GM18861 (cell line): ENCODE data around the gene PBX4.
"Not testable (repeated sequence)": the region's sequence is repeated elsewhere in the genome, so short reads cannot be mapped to it uniquely, and the experiment has no call there.

Experiments used
- ATAC-seq: cut with Tn5 transposase; IDR thresholded peaks from one replicate; pipeline ENCODE4 v1.9.1; 2021; ENCODE audit not compliant: unreplicated experiment

PBX4 gene, protein sequence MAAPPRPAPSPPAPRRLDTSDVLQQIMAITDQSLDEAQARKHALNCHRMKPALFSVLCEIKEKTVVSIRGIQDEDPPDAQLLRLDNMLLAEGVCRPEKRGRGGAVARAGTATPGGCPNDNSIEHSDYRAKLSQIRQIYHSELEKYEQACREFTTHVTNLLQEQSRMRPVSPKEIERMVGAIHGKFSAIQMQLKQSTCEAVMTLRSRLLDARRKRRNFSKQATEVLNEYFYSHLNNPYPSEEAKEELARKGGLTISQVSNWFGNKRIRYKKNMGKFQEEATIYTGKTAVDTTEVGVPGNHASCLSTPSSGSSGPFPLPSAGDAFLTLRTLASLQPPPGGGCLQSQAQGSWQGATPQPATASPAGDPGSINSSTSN

GRCh38 chr19:19618219-19619051 lies at the start of gene PBX4:
PBX4 (minus strand) TSS chr19:19618687; CDS start chr19:19618629, 58 bp downstream.
- ATAC-seq, result peak; percentile 89

DNA sequence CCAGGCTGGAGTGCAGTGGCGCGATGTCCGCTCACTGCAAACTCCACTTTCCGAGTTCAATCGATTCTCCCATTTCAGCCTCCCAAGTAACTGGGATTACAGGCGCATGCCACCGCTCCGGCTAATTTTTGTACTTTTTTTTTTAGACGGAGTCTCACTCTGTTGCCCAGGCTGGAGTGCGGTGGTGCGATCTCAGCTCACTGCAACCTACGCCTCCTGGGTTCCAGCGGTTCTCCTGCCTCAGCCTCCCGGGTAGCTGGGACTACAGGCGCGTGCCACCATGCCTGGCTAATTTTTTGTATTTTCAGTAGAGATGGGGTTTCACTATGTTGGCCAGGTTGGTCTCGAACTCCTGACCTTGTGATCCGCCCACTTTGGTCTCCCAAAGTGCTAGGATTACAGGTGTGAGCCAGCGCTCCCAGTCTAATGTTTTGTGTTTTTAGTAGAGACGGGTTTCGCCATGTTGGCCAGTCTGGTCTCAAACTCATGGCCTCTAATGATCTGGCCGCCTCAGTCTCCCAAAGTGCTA lies 47.0 kb upstream of the PBX4 start:
- ATAC-seq, result not testable (repeated sequence)

- ATAC-seq, result peak; percentile 66
Measured at GRCh38 chr19:19663256-19664120, 45.0 kb upstream of the PBX4 start, which contains the start of gene ATP13A1. ATP13A1 (minus strand) TSS chr19:19663676; CDS start chr19:19663666, 10 bp downstream.

- no peak for ATAC-seq
Measured at GRCh38 chr19:19662871-19663255, 44.4 kb upstream of the PBX4 start.

GRCh38 chr19:19662344-19662743 lies 43.9 kb upstream of the PBX4 start:
- no peak for ATAC-seq

DNA sequence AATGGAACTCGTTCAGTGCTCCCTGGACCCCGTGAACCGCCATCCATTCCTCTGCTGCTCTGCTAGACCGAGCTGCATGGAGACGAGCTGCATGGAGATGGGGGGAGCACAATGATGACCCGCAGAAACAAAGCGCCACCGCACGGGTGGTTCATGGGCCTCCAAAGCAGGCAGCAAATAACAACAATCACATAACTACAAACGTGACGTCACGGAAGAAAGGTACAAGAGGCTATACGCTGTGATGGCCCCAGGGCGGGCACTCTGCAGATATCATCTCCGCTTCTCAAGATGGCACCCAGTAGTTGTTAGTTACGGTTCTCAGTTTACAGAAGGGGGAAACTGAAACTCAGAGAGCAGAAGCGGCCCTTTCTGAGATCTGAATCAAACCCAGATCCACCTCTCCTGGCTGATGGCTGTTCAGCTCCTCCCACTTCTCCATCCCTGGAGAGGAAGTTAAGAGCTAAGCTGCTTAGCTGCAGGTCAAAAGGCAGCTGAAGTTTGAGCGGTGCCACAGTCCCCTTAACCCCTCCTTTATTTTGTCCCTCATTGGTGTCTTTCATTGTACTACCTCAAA lies 43.3 kb upstream of the PBX4 start:
- ATAC-seq, result no peak

- no peak for ATAC-seq
Measured at GRCh38 chr19:19661141-19661674, 42.7 kb upstream of the PBX4 start.

GRCh38 chr19:19659646-19660245 lies 41.3 kb upstream of the PBX4 start:
- ATAC-seq, result no peak

GRCh38 chr19:19657397-19657783 lies 38.9 kb upstream of the PBX4 start:
- no peak for ATAC-seq

DNA sequence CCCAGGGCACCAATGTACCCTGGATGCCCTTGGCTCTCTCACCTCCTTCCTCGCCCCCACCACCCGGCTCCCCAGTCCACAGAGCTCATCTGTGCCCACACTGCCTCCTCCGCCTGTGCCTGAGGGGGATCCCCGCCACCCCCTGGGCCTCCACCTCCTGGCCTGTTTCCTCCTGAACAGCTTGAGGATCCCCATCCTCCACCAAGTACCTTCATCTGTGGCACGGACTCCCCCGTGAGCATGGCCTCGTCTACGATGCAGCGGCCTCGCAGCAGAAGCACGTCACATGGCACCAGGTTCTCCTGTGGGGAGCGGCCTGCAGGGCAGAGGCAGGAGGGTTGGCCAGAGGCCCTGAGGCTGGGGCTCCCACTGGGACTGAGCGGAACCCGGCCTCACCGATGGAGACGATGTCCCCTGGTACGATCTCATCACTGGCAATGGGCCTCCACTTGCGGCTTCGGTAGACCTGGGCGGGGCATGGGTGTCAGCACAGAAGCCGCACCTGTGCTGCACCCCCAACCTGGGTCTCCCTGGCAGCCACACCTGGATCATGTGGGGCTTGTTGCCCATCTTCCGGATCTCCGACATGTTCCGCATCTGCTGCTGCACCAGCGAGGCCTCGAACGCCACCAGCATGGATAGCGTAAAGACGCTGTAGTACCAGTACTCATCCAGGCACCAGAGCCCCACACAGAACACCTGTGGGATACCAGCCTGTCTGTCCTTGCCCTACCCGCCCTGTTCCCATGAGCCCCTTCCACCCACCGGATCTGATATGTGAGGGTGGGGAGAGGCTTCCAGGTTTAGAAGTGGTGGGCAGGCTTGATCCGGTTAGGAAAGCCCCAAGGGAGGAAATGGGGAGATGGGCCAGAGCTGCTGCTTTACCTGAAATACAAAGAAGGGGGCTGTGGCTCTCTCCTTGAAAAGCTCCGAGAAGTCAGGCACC lies 38.2 kb upstream of the PBX4 start:
- no peak for ATAC-seq

- no peak for ATAC-seq
Measured at GRCh38 chr19:19655641-19656343, 37.3 kb upstream of the PBX4 start.

- ATAC-seq, result no peak
Measured at GRCh38 chr19:19655051-19655594, 36.6 kb upstream of the PBX4 start.

- ATAC-seq, result no peak
Measured at GRCh38 chr19:19654441-19654840, 36.0 kb upstream of the PBX4 start.

- ATAC-seq, result no peak
Measured at GRCh38 chr19:19653597-19654147, 35.2 kb upstream of the PBX4 start.

DNA sequence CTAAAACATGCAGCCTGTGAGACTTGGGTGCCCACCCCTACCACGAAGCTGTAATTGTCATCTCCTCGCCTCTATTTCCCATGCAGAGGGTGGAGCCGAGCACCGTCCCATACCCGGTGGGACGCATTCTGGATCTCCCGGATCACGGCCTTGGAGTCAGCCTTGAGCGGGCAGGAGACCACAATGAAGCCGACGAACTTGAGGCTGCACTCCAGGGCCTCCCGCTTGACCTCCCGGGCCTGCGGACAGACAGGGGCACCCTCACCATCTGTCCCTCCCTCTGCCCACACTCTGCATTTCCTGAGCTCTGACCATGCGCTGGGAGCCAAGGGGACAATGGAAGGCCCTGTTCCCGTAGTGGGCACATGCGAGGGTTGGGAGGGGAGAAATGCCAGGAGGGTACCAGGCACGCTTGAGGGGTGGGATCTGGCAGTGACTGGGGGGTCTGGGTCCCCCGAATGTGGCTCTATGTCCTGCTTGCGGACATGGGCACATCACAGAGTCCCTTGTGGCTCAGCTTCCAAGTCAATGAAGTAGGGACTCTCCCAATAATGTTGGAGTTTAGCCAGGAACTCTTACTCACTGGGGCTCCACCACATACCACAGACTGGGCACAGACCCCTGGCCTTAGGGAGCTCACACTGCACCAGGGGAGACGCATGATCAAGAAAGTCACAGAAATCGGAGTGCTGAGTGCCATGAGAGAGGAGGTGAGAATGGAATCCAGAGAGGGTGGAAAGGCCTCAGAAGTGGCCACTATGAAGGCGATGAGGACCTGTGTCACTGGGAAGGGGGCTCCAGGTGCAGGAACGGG lies 34.2 kb upstream of the PBX4 start:
- no peak for ATAC-seq

GRCh38 chr19:19651076-19651475 lies 32.6 kb upstream of the PBX4 start:
- no peak for ATAC-seq

DNA sequence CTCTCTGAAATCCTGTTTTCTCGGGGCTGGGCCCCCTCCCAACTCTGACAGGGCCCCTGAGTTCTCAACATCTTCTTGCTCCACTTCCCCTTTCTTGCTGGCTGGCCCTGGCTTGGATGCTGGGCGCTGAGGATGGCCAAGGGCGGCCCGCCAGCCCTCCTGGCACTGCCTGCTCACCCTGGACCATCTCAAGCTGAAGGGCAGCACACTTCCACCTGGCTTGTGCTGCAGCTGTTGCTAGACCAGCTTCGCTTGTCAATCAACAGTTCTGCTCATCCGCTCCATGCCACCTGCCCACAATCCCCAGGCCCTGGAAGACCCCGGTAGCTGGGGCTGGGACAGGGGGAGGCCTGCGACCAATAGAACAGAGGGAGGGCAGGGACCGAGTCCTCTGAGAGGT lies 31.8 kb upstream of the PBX4 start:
- no peak for ATAC-seq
